ENCODE data around the gene RRH.
"Not testable (repeated sequence)": the region's sequence is repeated elsewhere in the genome, so short reads cannot be mapped to it uniquely, and the experiment has no call there.

RRH gene

GRCh38 chr4:109847896-109848442 lies 20.2 kb downstream of the RRH start, which contains the start of gene LRIT3:
Gene LRIT3, plus strand, starts transcription at chr4:109848107. Its CDS starts 95 bp downstream, at chr4:109848202.
- DNase-seq = no peak

GRCh38 chr4:109848501-109848900 lies 20.7 kb downstream of the RRH start:
- no peak for DNase-seq

- no peak for DNase-seq
Measured at GRCh38 chr4:109850601-109851000, 22.8 kb downstream of the RRH start.

- not testable (repeated sequence) for DNase-seq
Measured at GRCh38 chr4:109859426-109860300, 31.9 kb downstream of the RRH start.

- no peak for DNase-seq
Measured at GRCh38 chr4:109861271-109861670, 33.5 kb downstream of the RRH start.

GRCh38 chr4:109861916-109862511 lies 34.2 kb downstream of the RRH start:
- DNase-seq = no peak

GRCh38 chr4:109864134-109864533 lies 36.4 kb downstream of the RRH start:
- no peak for DNase-seq

- no peak for DNase-seq
Measured at GRCh38 chr4:109870061-109870460, 42.3 kb downstream of the RRH start.

- DNase-seq = no peak
Measured at GRCh38 chr4:109872065-109872464, 44.3 kb downstream of the RRH start.

- DNase-seq = no peak
Measured at GRCh38 chr4:109872950-109873656, 45.3 kb downstream of the RRH start.

- DNase-seq = no peak
Measured at GRCh38 chr4:109873791-109874514, 46.2 kb downstream of the RRH start.

- DNase-seq = no peak
Measured at GRCh38 chr4:109875106-109875505, 47.3 kb downstream of the RRH start.

GRCh38 chr4:109875553-109875952 lies 47.8 kb downstream of the RRH start:
- not testable (repeated sequence) for DNase-seq

- no peak for DNase-seq
Measured at GRCh38 chr4:109876634-109877265, 49.0 kb downstream of the RRH start.

GRCh38 chr4:109877400-109877799 lies 49.6 kb downstream of the RRH start:
- DNase-seq = no peak

- DNase-seq = no peak
Measured at GRCh38 chr4:109878355-109878754, 50.6 kb downstream of the RRH start.

- no peak for DNase-seq
Measured at GRCh38 chr4:109879081-109879480, 51.3 kb downstream of the RRH start.

GRCh38 chr4:109879636-109880314 lies 52.0 kb downstream of the RRH start:
- DNase-seq = no peak

- no peak for DNase-seq
Measured at GRCh38 chr4:109886303-109886702, 58.5 kb downstream of the RRH start.

- no peak for DNase-seq
Measured at GRCh38 chr4:109887071-109887470, 59.3 kb downstream of the RRH start.

GRCh38 chr4:109890076-109890475 lies 62.3 kb downstream of the RRH start:
- no peak for DNase-seq

Measured in activated CD4-positive, alpha-beta T cell treated with anti-CD3 and anti-CD28 coated beads, Interleukin-2, Interleukin-6, amounts not matched to agents 100 ng/mL and 50 ng/mL, durations not matched to agents 16 hours and 8 hours (primary cell).